ENCODE measurements around the gene MREG.
"Not testable (repeated sequence)": the region's sequence is repeated elsewhere in the genome, so short reads cannot be mapped to it uniquely, and the experiment has no call there.

The MREG gene

DNA sequence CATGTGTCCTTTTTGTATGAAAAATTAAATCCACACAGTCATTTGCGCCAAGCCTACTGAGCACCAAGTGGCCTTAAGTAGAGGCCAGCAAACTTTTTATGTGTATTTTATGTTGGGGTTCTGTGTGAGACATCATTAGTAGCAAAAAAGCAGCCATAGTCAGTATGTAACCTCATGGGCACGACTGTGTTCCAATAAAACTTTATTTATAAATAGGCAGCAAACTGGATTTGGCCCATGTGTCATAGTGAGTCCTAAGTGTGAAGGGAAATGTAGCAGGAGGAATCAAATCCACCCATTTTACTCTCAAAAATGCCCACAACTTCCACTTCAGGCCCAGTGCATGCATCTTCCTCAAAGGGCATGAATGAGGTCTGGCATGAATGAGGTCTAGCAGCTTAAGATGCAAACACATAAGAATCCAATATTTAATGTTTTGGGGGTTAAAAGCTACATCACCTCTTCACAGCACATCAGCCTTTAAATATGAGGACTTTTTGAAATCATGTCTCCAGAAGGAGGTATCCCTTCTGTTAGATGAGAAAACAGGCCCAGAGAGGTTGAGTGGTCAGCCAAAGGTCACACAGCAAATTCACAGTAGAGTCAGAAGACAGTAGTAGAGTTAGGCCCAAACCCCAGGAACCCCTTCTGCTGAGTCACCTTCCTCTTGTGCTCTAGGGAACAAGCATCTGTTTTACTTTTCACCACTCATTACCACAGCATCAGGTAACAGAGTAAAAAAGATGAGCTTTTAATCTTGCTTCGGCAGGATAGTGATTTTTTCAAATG is 45.6 kb downstream of the MREG start:
- DNase-seq (ENCODE audit: extremely low read depth, low read depth) = no peak
- TF ChIP-seq, protein P1, sequence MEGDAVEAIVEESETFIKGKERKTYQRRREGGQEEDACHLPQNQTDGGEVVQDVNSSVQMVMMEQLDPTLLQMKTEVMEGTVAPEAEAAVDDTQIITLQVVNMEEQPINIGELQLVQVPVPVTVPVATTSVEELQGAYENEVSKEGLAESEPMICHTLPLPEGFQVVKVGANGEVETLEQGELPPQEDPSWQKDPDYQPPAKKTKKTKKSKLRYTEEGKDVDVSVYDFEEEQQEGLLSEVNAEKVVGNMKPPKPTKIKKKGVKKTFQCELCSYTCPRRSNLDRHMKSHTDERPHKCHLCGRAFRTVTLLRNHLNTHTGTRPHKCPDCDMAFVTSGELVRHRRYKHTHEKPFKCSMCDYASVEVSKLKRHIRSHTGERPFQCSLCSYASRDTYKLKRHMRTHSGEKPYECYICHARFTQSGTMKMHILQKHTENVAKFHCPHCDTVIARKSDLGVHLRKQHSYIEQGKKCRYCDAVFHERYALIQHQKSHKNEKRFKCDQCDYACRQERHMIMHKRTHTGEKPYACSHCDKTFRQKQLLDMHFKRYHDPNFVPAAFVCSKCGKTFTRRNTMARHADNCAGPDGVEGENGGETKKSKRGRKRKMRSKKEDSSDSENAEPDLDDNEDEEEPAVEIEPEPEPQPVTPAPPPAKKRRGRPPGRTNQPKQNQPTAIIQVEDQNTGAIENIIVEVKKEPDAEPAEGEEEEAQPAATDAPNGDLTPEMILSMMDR (IDR thresholded peaks at IDR 0.05; ENCODE audit: low read depth, low read length) = no peak

- no peak for DNase-seq (ENCODE audit: extremely low read depth, low read depth)
- TF ChIP-seq, protein P1 (IDR thresholded peaks at IDR 0.05; ENCODE audit: low read depth, low read length) = no peak
Measured at GRCh38 chr2:215966951-215967350, 46.4 kb downstream of the MREG start.

DNA sequence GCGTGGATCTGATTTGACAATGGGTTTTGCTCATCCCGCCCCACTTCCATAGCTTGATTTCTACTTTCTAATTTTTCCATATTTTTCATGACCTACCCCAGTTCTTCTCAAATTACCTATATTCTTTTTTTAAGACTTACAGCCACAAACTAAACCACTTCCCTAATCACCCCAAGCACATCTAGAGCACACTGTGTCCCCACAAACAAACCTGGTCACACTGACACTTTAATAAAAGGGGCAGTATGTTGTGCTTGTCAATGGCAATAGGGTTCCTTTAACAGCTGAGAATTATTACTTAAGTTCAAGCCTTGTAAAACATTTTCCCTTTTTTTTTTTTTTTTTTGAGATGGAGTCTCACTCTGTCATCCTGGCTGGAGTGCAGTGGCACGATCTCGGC is 47.1 kb downstream of the MREG start:
- TF ChIP-seq, protein P1 (IDR thresholded peaks at IDR 0.05; ENCODE audit: low read depth, low read length) = no peak
- DNase-seq (ENCODE audit: extremely low read depth, low read depth) = no peak

DNA sequence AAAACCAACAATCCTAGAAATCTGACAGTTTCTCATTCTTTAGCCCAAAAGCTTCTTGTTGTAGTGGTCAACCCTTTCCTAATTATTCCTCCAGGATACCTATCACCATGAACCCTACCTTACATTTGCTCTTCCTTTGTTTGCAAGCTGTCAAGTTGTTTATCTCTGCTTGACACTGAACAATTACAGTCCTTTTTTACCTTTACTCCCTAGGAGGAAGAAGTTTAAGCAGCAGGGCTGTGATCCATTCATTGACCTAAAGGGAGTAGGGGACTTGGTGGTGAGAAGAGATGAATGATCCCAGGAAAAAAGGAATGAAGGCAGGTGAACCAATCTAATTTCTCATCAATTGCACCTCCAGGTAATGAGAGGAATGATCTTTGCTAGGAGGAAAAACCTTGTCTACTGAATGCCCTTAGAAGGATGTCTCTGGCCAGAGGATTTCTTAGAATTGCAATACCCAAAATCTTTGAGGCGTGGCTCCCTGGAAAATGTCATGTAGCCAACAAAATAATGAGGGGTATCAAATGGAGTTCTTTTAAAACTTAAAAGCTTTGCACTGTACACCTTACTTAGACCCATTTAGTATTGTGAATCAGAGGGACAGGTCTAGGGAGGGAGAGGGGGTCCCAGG is 47.7 kb downstream of the MREG start:
- TF ChIP-seq, protein P1 (IDR thresholded peaks at IDR 0.05; ENCODE audit: low read depth, low read length) = no peak
- DNase-seq (ENCODE audit: extremely low read depth, low read depth) = no peak

GRCh38 chr2:215961981-215962380 is 51.4 kb downstream of the MREG start:
- DNase-seq (ENCODE audit: extremely low read depth, low read depth) = no peak
- TF ChIP-seq, protein P1 (IDR thresholded peaks at IDR 0.05; ENCODE audit: low read depth, low read length) = no peak

DNA sequence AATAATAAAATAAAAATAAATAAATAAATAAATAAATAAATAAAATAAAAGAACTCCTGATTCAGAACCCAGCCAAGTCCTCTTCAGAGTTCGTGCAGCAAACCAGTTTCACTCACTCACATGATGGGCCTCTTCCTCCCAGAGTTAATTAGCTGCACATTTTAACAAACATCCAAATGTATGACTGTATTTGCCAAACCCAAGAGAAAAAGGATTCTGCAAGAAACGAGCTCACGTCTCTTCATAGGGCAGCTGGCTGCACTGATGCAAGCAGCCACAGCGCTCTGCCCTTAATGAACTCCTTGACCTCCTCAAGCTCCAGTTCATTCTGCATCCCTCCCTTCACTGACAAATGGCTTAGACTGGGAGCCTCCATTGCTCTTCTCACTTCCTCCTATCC is 55.1 kb downstream of the MREG start:
- TF ChIP-seq, protein P1 (IDR thresholded peaks at IDR 0.05; ENCODE audit: low read depth, low read length) = no peak
- DNase-seq (ENCODE audit: extremely low read depth, low read depth) = peak; percentile 68

DNA sequence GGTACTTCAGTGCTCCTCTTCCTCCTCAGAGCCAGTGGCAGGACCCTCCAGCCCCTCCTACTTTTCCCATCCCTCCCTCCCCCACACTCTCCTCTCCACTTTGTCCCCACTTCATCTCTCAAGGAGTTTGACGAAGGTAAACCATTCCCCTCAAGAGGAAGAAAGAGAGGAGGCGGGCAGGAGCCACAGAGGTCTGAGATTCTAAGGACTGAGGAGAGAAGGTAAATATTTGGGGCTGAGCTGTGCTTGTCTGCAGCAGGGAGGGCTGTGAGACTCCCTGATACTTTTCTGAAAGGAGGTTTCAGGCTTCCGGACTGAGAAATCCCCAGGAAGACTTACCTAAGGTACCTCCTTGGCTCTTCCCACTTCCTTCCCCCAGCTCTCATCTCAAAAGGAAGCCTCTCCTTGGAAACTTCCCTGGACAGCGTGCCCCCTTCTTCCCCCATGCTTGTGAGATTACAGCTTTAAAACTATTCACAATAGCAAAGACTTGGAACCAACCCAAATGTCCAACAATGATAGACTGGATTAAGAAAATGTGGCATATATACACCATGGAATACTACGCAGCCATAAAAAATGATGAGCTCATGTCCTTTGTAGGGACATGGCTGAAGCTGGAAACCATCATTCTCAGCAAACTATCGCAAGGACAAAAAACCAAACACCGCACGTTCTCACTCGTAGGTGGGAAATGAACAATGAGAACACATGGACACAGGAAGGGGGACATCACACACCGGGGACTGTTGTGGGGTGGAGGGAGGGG is 55.8 kb downstream of the MREG start:
- DNase-seq (ENCODE audit: extremely low read depth, low read depth) = not testable (repeated sequence)
